Brain microvascular endothelial cell (primary cell): ENCODE results near the gene TAF5L.

Experiments
- DNase-seq: peaks from one replicate; pipeline ENCODE4 v3.0.0-alpha.2; 2020
- H3K27ac ChIP-seq: fragments of 250-450 bp; sonication (Bioruptor Pico); 2 replicates; pipeline ENCODE4 v1.5.1; 2020; ENCODE audit warnings: mild to moderate bottlenecking, moderate library complexity
- H3K27me3 ChIP-seq: fragments of 250-450 bp; sonication (Bioruptor Pico); replicated peaks from 2 replicates; pipeline ENCODE4 v1.5.1; 2020; ENCODE audit warnings: mild to moderate bottlenecking
- H3K36me3 ChIP-seq: fragments of 250-450 bp; sonication (Bioruptor Pico); replicated peaks from 2 replicates; pipeline ENCODE4 v1.5.1; 2020; ENCODE audit warnings: mild to moderate bottlenecking
- H3K4me3 ChIP-seq: 2 replicates; pipeline ENCODE4 v1.5.1; 2011; ENCODE audit warnings: low read depth, mild to moderate bottlenecking, control low read depth, low read length, moderate library complexity
- CTCF ChIP-seq: IDR thresholded peaks from 2 replicates; pipeline ENCODE4 v1.5.1; 2011; ENCODE audit warnings: low read depth, mild to moderate bottlenecking, moderate library complexity, low read length, control low read depth, inconsistent platforms; ENCODE audit errors: missing control alignments
- in situ Hi-C: cut with HindIII; loops from 2 replicates; pipeline ENCODE4 v1.10.0; 2017; ENCODE audit warnings: low sequenced_read_pairs, low pct_ligation_motif_present

Gene TAF5L

GRCh38 chr1:229570891-229571516 is 54.9 kb downstream of the TAF5L start:
- no peak for TF ChIP-seq CTCF
- H3K27ac ChIP-seq, result no peak overlapping the region
- H3K27me3 ChIP-seq, result no peaks in the 10 kb centered on the region
- no peaks in the 10 kb centered on the region for H3K36me3 ChIP-seq
- in situ Hi-C loops, result no loop called here
- DNase-seq, result no peak
- no peak overlapping the region for H3K4me3 ChIP-seq

- in situ Hi-C loops, result no loop called here
- DNase-seq, result no peak
- no peaks in the 10 kb centered on the region for H3K36me3 ChIP-seq
- no peaks in the 10 kb centered on the region for H3K27me3 ChIP-seq
- TF ChIP-seq CTCF, result no peak
- H3K27ac ChIP-seq, result no peak overlapping the region
- no peak overlapping the region for H3K4me3 ChIP-seq
These were observed 55.6 kb downstream of the TAF5L start for GRCh38 chr1:229570305-229570704.

GRCh38 chr1:229567109-229567868 is 58.6 kb downstream of the TAF5L start:
- Histone ChIP-seq H3K27me3 (no peaks in the 10 kb centered on the region), H3K27ac (no peak overlapping the region), H3K4me3 (no peak overlapping the region), H3K36me3 (no peaks in the 10 kb centered on the region)
- no peak for TF ChIP-seq CTCF
- DNase-seq, result no peak
- in situ Hi-C loops, result no loop called here

- H3K4me3 ChIP-seq, result no peak overlapping the region
- no peak for TF ChIP-seq CTCF
- in situ Hi-C loops, result no loop called here
- DNase-seq, result peak; percentile 56
- H3K27me3 ChIP-seq, result no peaks in the 10 kb centered on the region
- H3K27ac ChIP-seq, result no peak overlapping the region
- no peaks in the 10 kb centered on the region for H3K36me3 ChIP-seq
These were observed 62.2 kb downstream of the TAF5L start for GRCh38 chr1:229563701-229564100.

- Histone ChIP-seq H3K36me3 (no peaks in the 10 kb centered on the region), H3K4me3 (no peak overlapping the region), H3K27me3 (no peaks in the 10 kb centered on the region), H3K27ac (no peak overlapping the region)
- no peak for TF ChIP-seq CTCF
- no peak for DNase-seq
- in situ Hi-C loops, result no loop called here
These were observed 62.7 kb downstream of the TAF5L start for GRCh38 chr1:229563241-229563640.

- no peak for TF ChIP-seq CTCF
- H3K27ac ChIP-seq, result no peak overlapping the region
- no peaks in the 10 kb centered on the region for H3K27me3 ChIP-seq
- H3K4me3 ChIP-seq, result no peak overlapping the region
- in situ Hi-C loops, result no loop called here
- no peaks in the 10 kb centered on the region for H3K36me3 ChIP-seq
- DNase-seq, result no peak
These were observed 63.2 kb downstream of the TAF5L start for GRCh38 chr1:229562686-229563085.
